ENCODE results near the gene ACCSL.

The ACCSL gene

GRCh38 chr11:44028816-44029506 is 18.8 kb upstream of the ACCSL start:
- no peak for DNase-seq (ENCODE audit: extremely low spot score)
- no peak for TF ChIP-seq CTCF (IDR thresholded peaks at IDR 0.05; ENCODE audit: control extremely low read depth, extremely low read depth, low read depth, missing control alignments)
- CTCF ChIA-PET = interaction anchor here (0.9 kb wide), 2 partner anchors 9 to 14 kb away, joined by 3 to 5 read pairs; no protein-coding TSS in a partner anchor
- POLR2A ChIA-PET = no interaction called here

GRCh38 chr11:44029507-44029845 is 18.3 kb upstream of the ACCSL start:
- POLR2A ChIA-PET = no interaction called here
- CTCF ChIA-PET = no interaction called here
- TF ChIP-seq CTCF (IDR thresholded peaks at IDR 0.05; ENCODE audit: control extremely low read depth, extremely low read depth, low read depth, missing control alignments) = no peak
- DNase-seq (ENCODE audit: extremely low spot score) = no peak

- no peak for TF ChIP-seq CTCF (IDR thresholded peaks at IDR 0.05; ENCODE audit: control extremely low read depth, extremely low read depth, low read depth, missing control alignments)
- no peak for DNase-seq (ENCODE audit: extremely low spot score)
- ChIA-PET CTCF (no interaction called here), POLR2A (no interaction called here)
Observed at GRCh38 chr11:44029977-44030911, 17.5 kb upstream of the ACCSL start.

- ChIA-PET POLR2A (no interaction called here), CTCF (interaction anchor here (0.6 kb wide), 1 partner anchor 11 kb away, joined by 3 read pairs; no protein-coding TSS in a partner anchor)
- TF ChIP-seq CTCF (IDR thresholded peaks at IDR 0.05; ENCODE audit: control extremely low read depth, extremely low read depth, low read depth, missing control alignments) = no peak
- DNase-seq (ENCODE audit: extremely low spot score) = no peak
Observed at GRCh38 chr11:44030996-44031395, 16.8 kb upstream of the ACCSL start.

GRCh38 chr11:44031549-44031948 is 16.2 kb upstream of the ACCSL start:
- no peak for DNase-seq (ENCODE audit: extremely low spot score)
- ChIA-PET POLR2A (no interaction called here), CTCF (interaction anchor here (0.6 kb wide), 1 partner anchor 11 kb away, joined by 3 read pairs; no protein-coding TSS in a partner anchor)
- TF ChIP-seq CTCF (IDR thresholded peaks at IDR 0.05; ENCODE audit: control extremely low read depth, extremely low read depth, low read depth, missing control alignments) = no peak

GRCh38 chr11:44032299-44033085 is 15.3 kb upstream of the ACCSL start:
- DNase-seq (ENCODE audit: extremely low spot score) = no peak

More at GRCh38 chr11:44032299-44033085, 15.3 kb upstream of the ACCSL start:
- no peak for TF ChIP-seq CTCF (IDR thresholded peaks at IDR 0.05; ENCODE audit: control extremely low read depth, extremely low read depth, low read depth, missing control alignments)
- POLR2A ChIA-PET = no interaction called here
- CTCF ChIA-PET = no interaction called here
